ENCODE data around the gene FUT3.

Gene FUT3

GRCh38 chr19:5799247-5800241 lies 51.7 kb downstream of the FUT3 start:
- DNase-seq: no peak

DNA sequence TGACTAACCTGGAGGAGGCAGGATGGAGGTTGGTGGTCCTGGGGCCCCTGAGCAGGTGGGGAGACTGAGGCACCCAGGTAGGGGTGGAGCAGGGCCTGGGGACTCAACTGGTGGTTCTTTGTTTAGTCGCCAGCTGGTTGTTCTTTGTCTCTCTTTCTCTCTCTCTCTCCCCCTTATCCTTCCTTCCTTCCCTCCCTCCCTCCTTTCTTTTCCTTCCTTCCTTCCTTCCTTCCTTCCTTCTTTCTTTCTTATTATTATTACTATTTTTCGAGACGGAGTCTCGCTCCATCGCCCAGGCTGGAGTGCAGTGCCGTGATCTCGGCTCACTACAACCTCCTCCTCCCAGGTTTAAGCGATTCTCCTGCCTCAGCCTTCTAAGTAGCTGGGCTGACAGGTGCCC lies 53.0 kb downstream of the FUT3 start:
- no peak for DNase-seq

GRCh38 chr19:5795382-5795919 lies 55.8 kb downstream of the FUT3 start:
- DNase-seq: no peak

- DNase-seq: no peak
Measured at GRCh38 chr19:5793188-5793587, 58.1 kb downstream of the FUT3 start.
